GM19025 (cell line): Measurements from ENCODE around the gene OR8J3.
"Not testable (repeated sequence)": the region's sequence is repeated elsewhere in the genome, so short reads cannot be mapped to it uniquely, and the experiment has no call there.

Experiments used
- ATAC-seq: cut with Tn5 transposase; IDR thresholded peaks from one replicate; pipeline ENCODE4 v1.9.1; 2021; ENCODE audit warnings: mild to moderate bottlenecking, low read depth, moderate library complexity; ENCODE audit not compliant: unreplicated experiment

OR8J3 gene, protein sequence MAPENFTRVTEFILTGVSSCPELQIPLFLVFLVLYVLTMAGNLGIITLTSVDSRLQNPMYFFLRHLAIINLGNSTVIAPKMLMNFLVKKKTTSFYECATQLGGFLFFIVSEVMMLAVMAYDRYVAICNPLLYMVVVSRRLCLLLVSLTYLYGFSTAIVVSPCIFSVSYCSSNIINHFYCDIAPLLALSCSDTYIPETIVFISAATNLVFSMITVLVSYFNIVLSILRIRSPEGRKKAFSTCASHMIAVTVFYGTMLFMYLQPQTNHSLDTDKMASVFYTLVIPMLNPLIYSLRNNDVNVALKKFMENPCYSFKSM

DNA sequence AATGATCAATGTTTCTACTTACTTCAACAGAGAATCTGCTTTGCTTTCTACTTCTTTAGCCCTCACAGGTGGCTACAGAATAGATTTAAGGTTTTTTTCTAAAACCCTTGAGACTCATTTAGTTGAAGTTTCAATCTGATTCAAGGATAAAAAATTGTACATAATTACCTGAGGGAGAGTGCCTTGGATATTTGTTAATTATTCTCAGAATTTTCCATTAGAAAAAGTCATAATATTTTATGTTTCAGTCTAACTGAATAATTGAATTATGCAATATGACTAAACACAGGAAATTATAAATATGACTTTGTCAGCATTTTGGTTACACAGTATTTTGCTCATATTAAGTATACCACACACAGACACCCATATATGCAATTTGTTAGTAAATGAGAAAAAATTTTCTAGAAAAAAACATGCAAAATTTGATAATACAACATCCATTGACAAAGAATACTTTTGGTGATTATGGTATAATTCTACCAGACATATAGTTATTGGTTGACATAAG lies at the start of gene OR8J3:
Gene OR8J3, minus strand, starts transcription at position 51 of the 511 bp plus-strand sequence. CDS start 2,483 bp downstream, outside the sequence.
- ATAC-seq: no peak

DNA sequence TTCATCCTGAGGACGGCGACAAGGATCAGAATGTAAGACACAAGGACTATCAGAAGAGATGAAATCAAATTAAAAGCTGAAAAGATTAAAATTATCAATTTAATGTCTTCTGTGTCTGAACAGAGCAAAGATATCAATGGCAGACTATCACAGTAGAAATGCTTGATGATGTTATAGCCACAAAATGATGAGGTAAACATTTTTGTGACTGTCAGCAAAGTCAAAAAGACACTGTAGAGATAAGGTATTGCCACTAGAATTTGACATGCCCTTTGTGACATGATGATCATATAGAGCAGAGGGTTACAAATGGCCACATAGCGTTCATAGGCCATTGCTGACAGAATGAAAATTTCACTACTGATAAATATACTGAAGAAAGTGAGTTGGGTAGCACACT lies 48.6 kb upstream of the OR8J3 start:
- no peak for ATAC-seq

DNA sequence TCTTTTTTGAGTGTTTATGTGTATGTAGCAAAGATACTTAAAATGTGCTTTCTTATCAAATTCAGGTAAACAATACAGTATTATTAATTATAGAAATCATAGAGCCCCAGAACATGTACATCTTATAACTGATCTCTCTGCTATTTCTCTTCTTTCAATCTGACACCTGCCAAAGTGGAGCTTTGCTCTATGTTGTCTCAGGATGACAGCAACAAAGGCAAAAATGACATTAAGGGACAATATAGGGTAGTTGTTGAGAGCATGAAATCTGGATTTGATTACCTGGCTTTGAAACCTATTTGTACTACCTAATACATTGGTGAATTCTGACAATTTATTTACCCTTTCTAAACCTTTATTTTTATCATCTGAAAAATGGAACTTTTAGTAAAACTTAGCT lies 43.5 kb upstream of the OR8J3 start:
- ATAC-seq: no peak

DNA sequence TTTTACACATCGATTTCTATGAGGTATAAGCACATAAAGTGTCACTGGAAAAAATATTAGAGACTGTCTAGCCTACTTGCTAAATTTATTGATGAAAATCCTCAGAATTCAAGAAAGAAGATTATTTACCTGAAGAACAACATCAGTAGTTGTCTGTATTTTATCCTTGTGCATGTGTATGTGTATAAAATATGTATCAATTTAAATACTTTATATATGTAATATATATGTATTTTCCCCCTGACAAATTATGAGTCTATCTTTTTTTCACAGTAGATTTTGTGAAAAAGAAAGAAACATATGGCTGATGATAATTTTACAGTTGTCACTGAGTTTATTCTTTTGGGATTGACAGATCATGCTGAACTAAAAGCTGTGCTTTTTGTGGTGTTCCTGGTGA lies 36.3 kb upstream of the OR8J3 start, which contains the start of gene OR5J2:
Gene OR5J2, plus strand, starts transcription at position 301 of the 400 bp plus-strand sequence. Its CDS starts 0 bp downstream, at position 301.
- ATAC-seq: no peak

DNA sequence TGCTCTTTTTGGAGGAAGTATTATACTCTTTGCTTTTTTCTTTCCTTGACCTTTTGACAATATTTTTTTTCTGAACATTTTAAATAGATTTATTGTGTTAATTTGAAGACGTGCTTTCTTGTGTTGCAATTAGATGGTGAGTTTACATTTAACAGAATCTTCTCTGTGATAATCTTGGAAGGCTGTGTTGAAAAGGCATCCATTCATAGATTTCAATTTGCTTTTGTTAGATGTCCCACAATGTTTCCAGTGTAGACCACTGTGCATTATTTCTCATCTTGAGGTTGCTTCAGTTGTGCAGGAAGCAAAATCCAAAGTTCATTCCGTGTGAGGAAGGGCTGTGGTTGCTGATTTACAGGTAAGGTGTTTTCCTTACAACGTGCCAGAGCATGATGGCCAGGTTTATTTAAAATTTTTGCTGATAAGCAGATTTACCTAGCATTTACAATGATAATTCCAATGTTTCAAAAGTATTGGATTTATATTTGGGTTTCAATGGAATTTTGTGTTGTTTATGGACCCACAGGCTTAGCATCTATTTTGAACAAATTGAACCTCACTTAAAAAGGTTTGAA lies 32.3 kb upstream of the OR8J3 start:
- ATAC-seq: no peak

DNA sequence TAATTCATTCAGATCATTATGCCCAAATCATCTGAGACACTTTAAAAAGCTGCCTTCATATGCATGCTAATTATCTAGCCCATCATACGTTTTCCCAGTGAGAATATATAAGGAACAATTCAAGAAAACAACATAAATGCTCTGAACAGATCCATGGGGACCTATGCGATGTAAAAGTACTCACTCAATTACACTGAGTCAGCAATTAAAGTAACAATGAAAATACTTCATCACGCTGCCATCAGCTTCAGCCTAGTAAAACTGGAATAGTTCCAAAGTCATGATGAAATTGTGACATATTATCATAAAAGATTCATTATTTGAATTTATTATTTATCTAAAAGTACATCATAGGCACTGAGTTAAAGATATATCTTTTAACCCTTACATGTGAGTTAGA lies 23.8 kb upstream of the OR8J3 start:
- no peak for ATAC-seq

DNA sequence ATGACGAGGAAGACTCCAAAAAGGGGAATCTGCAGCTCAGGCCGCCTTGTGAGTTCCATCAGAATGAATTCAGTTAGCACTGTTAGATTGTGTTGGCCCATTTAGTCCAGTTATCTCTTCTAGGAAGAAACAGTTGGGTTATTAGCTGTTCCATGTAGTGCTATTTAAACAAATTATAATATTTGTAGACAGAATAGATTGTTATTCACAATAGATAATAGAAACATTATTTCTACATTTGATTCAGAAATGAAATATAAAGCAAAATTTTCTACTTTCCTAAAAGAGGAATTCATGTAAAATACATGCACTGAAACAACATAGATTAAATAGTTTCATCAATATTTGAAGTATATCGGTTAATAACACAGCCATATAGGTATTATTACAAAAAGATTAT lies 20.2 kb upstream of the OR8J3 start, which contains the start of gene OR8K5:
Gene OR8K5, minus strand, starts transcription at position 101 of the 400 bp plus-strand sequence. Its CDS starts 0 bp downstream, at position 101.
- no peak for ATAC-seq

DNA sequence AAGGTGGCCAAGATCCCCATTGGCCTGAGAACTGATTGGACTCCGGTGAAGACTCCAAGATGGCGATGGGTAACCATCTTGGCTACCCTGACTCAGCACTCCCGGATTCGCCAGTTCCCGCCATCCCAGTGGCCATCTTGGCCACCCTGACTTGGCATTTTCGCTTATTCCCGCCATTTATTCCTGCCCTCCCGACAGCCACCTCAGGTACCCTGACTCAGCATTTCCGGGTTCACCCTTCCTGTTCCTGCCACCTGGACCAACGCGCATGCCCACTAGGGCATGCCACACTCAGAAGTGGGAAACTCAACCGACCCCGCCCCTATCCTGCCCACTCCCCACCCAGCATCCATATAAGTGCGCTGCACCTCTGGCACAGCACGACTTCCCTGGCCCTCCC lies 12.3 kb upstream of the OR8J3 start:
- no peak for ATAC-seq

DNA sequence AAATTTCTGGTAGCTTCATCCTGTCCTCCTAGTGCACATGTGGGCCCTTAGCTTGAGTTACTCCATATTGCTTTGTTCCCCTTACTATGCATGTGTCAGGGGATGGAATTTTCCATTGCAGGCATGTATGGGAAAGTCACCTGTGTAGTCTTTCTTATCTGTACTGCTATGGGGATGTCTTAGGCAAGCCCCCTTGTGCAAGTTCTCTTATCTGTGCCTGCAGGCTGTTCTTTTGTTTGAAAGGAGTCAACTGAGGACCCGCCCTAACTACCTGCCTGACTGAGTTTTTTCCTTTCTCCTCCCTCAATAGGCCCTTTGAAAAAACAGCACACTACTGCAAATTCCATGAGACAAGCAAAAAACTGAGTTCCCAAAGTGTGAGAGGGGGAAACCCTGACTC lies 11.4 kb upstream of the OR8J3 start:
- ATAC-seq: no peak

DNA sequence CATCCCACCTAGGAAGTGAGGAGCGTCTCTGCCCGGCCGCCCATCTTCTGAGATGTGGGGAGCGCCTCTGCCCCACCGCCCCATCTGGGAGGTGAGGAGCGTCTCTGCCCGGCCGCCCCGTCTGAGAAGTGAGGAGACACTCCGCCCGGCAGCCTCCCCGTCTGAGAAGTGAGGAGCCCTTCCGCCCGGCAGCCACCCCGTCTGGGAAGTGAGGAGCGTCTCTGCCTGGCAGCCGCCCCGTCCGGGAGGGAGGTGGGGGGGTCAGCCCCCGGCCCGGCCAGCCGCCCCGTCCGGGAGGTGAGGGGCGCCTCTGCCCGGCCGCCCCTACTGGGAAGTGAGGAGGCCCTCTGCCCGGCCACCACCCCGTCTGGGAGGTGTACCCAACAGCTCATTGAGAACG lies 3.7 kb upstream of the OR8J3 start:
- not testable (repeated sequence) for ATAC-seq

DNA sequence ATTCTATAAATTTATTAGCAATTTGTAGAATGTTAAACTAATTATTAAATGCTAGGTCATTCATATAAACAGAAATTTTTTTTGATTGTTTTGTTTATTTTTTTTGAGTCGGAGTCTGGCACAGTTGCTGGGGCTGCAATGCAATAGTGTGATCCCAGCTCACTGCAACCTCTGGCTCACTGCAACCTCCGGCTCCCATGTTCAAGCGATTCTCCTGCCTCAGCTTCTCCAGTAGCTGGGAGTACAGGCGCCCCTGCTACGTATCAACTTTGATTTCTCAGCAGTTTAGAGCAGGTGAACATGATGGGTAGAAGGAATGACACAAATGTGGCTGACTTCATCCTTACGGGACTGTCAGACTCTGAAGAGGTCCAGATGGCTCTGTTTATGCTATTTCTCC lies 17.9 kb downstream of the OR8J3 start, which contains the start of gene OR8H3:
Gene OR8H3, plus strand, starts transcription at position 301 of the 400 bp plus-strand sequence. Its CDS starts 0 bp downstream, at position 301.
- no peak for ATAC-seq

DNA sequence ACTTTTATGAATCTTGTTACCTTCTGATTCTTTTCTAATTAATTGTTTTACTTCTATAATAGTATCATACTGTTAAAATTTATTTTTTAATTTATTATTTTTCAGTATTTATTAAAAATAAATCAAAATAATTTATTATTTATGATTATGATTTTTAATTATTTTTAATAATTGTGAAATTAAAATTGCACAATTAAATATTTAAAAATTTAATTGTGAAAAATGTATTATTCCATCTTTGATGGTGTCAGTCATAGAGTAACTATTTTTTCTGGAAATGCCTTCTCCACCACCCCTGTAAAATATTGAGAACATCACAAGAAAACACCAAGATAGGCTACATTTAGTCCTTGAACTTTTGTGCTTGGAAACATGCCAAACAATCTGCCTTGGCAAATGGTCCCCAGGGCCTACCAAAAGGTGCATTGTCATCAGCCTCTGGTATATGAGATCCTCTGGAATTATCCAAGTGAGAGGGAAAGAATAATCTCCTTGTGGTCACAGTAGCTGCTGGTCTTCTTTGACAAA lies 36.7 kb downstream of the OR8J3 start, which contains the start of gene OR8H2:
Gene OR8H2, plus strand, starts transcription at position 478 of the 528 bp plus-strand sequence. CDS start 1,356 bp downstream, outside the sequence.
- no peak for ATAC-seq

DNA sequence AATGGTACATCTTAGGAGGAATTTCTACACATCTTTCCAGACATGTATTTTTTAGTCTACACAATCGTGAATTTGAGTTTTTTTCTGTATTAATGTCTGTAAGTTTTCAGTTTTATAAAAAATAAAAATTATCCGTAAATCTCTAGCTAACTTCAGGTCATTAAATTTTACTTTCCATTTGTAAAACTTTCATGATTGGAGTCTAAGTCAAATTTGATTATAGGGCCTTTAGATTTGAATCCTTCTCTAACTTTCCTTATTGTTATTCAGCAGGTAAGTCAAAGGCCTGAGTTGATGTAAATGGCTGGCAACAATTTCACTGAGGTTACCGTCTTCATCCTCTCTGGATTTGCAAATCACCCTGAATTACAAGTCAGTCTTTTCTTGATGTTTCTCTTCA lies 47.0 kb downstream of the OR8J3 start, which contains the start of gene OR8I2:
Gene OR8I2, plus strand, starts transcription at position 301 of the 400 bp plus-strand sequence. Its CDS starts 0 bp downstream, at position 301.
- ATAC-seq: no peak

DNA sequence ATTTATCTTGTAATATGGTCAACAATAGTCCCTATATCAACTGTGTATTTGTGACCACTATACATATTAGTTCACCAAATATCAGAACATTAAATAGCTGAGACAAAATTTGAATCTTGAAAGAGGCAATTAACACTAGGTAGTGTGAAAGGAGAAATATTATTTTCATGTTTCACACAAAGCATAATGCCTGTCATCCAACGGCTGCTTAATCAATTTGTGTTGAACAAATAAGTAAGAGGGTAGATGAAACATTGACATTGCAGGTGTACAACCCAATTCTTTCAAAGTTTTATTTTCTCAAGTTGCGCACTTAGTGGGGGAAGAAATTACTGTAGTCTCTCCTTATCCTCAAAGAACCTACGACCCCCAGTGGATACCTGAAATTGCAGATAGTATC lies 50.3 kb downstream of the OR8J3 start:
- no peak for ATAC-seq
